Right lobe of liver (tissue), 4 donors: Measurements from ENCODE around the gene KRT23.

Source experiments
- CTCF ChIP-seq, 4 donors: fragments of 200-600 bp in 3 of 4; fragments of 450-650 bp in 1 of 4; IDR thresholded peaks; one replicate each; pipeline versions ENCODE4 v1.5.1 to v1.8.0; 2016 to 2022; ENCODE audit warnings: antibody characterized with exemption in 4 of 4, mild to moderate bottlenecking in 2 of 4
- POLR2A ChIP-seq: fragments of 450-650 bp; IDR thresholded peaks from one replicate; pipeline ENCODE4 v1.6.1; 2017; ENCODE audit warnings: antibody characterized with exemption, mild to moderate bottlenecking
- donor health status: DM: no; HTN: no; CAD: no.
- donor health status: DM: no; HTN: no; CAD: no.
- donor health status: DM: no; HTN: yes; CAD: no.

DNA sequence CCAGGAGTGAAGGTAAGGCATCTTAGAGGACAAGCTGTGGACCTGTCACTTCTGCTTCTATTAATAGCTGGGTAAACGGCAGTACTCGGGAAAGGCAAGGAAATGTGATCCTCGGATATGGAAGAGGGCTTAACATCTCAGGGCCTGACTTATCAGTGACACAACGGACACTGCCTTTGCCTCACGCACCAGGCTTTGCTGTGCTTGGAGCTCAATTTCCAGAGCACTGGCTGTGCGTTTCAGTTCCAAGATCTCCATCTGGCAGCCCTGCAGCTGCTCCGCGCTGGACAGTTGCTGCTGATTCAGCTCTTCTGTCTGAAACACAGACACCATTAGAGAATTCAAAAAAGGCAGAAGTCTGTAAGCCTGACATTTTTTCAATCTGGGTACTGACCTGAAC lies 43.1 kb upstream of the KRT23 start:
- TF ChIP-seq CTCF (IDR thresholded peaks at IDR 0.05), result no peak
- TF ChIP-seq POLR2A, result no peak
